HepG2 (cell line): ENCODE data around the gene CCDC158.

ENCODE experiments used
- CBX2 ChIP-seq, 2 experiments: fragments of 200-600 bp in 1 of 2; sonication (generic); formaldehyde crosslinking in 1 of 2; IDR thresholded peaks; 2 replicates each; pipeline versions ENCODE4 v1.7.0 to v1.8.1; 2018 to 2022; ENCODE audit warnings: low read depth in 2 of 2, low read length in 1 of 2, mild to moderate bottlenecking in 1 of 2, missing genetic modification reagents in 1 of 2
- EZH2 ChIP-seq: conservative IDR thresholded peaks from 2 replicates; pipeline ENCODE4 v1.6.1; 2012; ENCODE audit warnings: mild to moderate bottlenecking, low read depth, low read length, moderate library complexity
- KLF12 ChIP-seq: sonication (generic); formaldehyde crosslinking; IDR thresholded peaks from 2 replicates; pipeline ENCODE4 v1.4.0; 2020; ENCODE audit warnings: missing genetic modification reagents, borderline replicate concordance
- PHB2 ChIP-seq: fragments of 450-650 bp; IDR thresholded peaks from 2 replicates; pipeline ENCODE4 v1.6.1; 2018; ENCODE audit not compliant: partially characterized antibody
- UBTF ChIP-seq: sonication (generic); formaldehyde crosslinking; IDR thresholded peaks from 2 replicates; pipeline ENCODE4 v1.4.0; 2020; ENCODE audit warnings: mild to moderate bottlenecking, missing genetic modification reagents
- ZFP37 ChIP-seq: sonication (generic); formaldehyde crosslinking; IDR thresholded peaks from 2 replicates; pipeline ENCODE4 v1.4.0; 2020; ENCODE audit warnings: missing genetic modification reagents, borderline replicate concordance
- ZNF841 ChIP-seq: sonication (generic); formaldehyde crosslinking; IDR thresholded peaks from 2 replicates; pipeline ENCODE4 v1.8.1; 2023; ENCODE audit warnings: missing genetic modification reagents, borderline replicate concordance

- TF ChIP-seq PHB2 (no peak), UBTF (CRISPR knock-in tag) (no peak), KLF12 (CRISPR knock-in tag) (no peak), ZFP37 (CRISPR knock-in tag) (no peak), CBX2 (IDR thresholded peaks at IDR 0.05; ENCODE audit: low read depth, low read length) (no peak), CBX2 (CRISPR knock-in tag; IDR thresholded peaks at IDR 0.05; ENCODE audit: low read depth) (no peak), ZNF841 (CRISPR knock-in tag) (no peak), EZH2 (no peak)
Measured at GRCh38 chr4:76441881-76442280, 20.9 kb upstream of the CCDC158 start.
